ENCODE results near the gene BEX1. TPM values are rescaled to one million over a fixed set of nuclear protein-coding genes. Genes with fewer than 3 reads are reported as not detected.

The BEX1 gene
- 136 TPM for total RNA-seq

DNA sequence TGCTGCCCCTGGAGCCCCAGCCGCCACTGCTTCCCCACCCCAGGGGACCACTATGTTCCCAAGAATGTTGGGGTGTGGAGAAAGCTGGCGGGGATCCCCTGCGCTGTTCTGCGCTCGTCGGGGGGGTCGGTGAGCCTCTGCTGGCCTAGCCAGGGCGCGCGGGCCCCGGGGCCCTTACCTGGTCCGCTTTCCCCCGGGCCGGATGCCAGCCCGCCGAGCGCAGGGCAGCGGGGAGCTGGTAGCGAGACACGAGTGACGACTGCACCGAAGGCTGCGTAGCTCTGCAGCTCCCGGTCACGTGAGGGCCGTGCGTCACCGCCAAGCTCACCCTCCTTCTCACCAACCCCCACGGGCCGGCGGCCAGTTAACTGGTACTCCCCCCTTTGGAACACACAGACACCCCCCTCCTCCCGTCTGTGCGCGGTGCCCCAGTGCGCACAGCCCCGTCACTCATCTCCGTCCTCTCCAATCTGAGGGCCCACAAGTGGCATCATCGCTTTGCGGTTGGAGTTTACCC lies at the start of gene BEX1:
BEX1 (minus strand) TSS at position 254 of the 517 bp plus-strand sequence. CDS start 897 bp downstream, outside the sequence.

DNA sequence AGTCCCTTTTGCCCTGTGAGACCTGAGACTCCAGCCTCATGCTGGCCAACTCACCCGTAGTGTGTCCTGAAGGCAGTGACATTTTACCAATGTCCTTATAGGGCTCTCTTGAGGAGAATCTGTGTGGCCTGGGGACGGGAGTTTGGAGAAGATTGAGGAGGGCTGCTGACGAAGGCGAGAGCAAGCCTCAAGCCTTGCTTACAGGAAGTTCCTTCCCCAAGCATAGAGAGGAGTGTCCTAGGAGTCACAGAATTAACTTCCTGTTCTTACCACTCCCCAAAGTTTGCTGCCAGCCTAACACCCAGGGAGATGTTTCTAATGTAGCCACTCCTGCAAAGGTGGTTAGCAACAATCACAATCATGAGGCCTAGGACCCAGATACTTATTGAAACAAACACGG lies 29.0 kb upstream of the BEX1 start, which contains the start of gene NXF3:
NXF3 (minus strand) TSS at position 202 of the 400 bp plus-strand sequence; CDS start at position 82, 120 bp downstream.

Other genes with a start within 250 kb of the BEX1 start
- 5.6 TPM for gene RAB40AL, start 126.9 kb downstream of the BEX1 start, total RNA-seq
- not detected for gene NXF3, start 29.0 kb upstream of the BEX1 start, total RNA-seq
- gene BEX4, start 150.9 kb upstream of the BEX1 start, total RNA-seq: 79.8 TPM
- gene TCEAL8, start 191.0 kb upstream of the BEX1 start, total RNA-seq: 59.5 TPM
- 6.6 TPM for gene TCEAL5, start 212.6 kb upstream of the BEX1 start, total RNA-seq
- gene BEX2, start 246.8 kb upstream of the BEX1 start, total RNA-seq: 111 TPM

Measured in parietal lobe (tissue), 1 donor.